GM19239 (cell line): ENCODE data around the gene KCNIP1.

Experiments
- DNase-seq: peaks from one replicate; pipeline ENCODE4 v3.0.0; 2011; ENCODE audit warnings: low spot score; ENCODE audit not compliant: insufficient read length
- FAIRE-seq: peaks from 2 replicates; lab custom pipeline; 2011; peaks lifted over from hg19 to GRCh38; lab: Jason Lieb, UNC

Gene KCNIP1

DNA sequence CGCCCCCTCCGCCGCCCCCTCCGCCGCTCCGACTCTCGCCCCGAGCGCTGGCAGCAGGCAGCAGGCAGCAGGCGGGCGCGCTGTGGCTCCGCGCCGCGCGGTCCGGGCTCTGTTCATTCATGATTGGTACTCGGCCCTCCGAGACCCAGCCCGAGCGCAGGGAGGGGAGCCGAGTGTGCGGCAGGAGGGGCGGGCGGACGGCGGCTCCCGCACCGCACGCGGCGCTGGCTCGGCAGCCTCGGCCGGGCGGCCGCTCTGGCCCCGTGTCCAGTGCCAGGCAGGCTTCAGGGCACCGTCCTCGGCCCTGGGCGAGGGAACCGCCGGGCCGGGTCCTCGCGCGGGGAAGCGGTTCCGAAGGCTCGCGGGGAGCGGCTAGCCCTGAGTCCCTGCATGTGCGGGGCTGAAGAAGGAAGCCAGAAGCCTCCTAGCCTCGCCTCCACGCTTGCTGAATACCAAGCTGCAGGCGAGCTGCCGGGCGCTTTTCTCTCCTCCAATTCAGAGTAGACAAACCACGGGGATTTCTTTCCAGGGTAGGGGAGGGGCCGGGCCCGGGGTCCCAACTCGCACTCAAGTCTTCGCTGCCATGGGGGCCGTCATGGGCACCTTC is at the start of gene KCNIP1:
TSS of gene KCNIP1 (plus strand) at position 31 of the 607 bp plus-strand sequence.
- DNase-seq (no peak), FAIRE-seq (no peak)

DNA sequence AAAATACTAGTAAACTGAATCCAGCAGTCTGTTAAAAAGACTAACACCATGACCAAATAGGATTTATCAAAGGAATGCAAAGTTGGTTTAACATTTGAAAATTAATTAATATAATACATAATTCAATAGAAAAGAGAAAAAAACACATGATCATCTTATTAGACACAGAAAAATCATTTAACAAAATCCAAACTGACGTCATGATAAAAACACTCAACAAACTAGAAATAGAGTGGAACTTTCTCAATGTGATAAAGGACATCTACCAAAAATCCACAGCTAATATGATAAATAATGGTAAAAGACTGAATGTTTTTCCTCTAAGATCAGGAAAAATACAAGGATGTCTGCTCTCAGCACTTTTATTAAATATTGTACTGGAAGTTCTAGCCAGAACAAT is 40.4 kb upstream of the KCNIP1 start:
- FAIRE-seq (no peak), DNase-seq (no peak)

DNA sequence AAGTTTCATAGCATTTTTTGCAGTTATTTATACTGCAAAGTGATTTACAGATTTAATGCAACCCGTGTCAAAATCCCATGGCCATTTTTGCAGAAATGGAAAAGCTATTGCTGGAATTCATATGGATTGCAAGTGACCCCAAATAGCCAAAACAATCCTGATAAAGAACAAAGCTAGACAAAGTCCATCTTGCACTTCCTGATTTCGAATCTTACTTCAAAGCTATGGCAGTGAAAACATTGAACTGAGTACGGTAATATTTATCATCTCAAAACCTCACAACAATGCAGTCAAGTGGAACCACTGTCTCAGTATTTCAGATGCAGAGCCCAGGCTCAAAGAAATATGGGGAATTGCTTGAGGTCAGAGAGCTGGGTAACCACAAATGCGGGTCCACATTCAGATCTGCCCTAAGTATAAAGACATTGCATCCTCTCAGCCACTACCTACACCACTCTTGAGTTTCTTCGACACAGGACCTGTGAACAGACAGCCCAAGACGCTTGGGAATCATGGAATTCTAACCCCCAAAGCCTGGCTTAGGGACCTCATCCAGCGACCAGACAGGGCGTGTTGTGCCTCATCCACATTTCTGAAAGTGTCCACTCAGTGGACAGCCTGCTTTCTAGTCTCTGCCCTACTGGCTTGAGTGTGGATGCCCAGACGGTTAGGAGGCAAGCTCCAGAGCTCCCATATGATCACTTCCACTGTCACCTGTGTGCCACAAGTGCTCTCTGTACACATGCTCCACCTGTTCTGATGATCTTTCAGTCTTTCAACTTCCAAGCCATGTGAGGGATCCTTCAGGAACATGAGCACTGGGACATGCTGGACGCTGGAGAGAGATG is 39.3 kb upstream of the KCNIP1 start:
- DNase-seq (no peak), FAIRE-seq (no peak)

DNA sequence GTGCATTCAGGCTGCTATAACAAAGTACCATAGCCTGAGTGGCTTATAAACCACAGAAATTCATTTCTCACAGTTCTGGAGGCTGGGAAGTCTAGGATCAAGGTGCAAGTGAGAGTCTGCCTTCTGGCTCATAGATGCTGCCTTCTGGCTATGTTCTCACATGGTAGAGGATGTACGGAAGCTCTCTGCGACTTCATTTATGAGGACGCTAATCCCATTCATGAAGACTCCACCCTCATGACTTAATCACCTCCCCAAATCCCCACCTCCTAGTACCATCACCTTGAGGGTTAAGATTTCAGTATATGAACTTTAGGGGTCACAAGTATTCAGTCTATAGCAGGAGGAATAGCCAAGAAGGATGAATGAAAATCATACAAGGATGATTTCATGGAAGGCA is 37.3 kb upstream of the KCNIP1 start:
- DNase-seq (no peak), FAIRE-seq (no peak)

DNA sequence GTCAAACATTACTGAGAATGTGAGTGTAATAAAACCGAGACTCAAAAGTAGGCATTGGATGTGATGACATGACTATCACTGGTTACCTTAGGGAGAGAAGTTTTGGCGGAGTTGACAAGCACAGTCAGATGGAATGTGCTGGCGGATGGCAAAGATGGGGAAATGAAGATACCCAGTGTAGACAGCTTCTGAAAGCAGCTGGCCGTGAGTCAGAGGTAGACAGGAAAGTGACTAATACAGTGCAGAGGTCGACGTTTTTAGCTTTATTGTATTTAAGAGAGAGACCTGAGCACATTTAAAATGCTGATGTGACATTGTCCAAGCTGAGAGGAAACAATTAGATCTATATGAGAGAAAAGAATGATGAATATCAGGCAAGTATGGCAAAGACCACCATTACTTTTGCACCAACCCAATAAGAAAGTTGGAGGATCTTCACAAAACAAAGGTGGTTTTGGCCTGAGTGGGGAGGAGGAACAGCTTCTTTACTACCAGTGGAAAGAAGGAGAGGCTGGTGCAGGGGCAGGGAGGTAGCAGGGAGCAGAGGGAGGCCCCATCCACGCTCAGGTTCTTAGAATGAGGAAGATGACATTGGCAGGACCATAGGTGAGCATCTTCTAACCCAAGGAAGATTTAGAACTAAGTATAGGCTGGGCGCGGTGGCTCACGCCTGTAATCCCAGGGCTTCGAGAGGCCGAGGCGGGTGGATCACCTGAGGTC is 36.7 kb upstream of the KCNIP1 start:
- DNase-seq (no peak), FAIRE-seq (no peak)

DNA sequence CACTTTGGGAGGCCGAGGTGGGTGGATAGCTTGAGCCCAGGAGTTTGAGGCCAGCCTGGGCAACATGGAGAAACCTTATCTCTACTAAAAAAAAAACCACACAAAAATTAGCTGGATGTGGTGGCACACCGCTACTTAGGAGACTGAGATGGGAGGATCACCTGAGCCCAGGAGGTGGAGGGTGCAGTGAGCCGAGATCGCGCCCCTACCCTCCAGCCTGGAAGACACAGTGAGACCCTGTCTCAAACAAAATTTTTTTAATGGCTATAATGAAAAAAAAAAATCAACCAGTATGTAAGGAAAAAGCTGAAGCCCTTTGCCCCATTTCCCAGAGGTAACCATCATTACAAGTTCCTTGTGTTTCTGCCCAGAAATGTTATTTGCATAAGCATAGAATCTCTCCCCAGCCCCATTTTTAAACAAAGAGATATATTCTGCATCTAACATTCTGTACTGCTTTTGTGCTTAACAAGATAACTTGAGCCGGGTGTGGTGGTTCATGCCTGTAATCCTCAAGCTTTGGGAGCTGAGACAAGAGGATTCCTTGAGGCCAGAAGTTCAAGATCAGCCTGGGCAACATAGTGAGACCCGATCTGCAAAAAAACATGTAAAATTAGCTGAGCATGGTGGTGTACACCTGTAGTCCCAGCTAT is 35.1 kb upstream of the KCNIP1 start:
- no peak for DNase-seq
- FAIRE-seq, result no peak

DNA sequence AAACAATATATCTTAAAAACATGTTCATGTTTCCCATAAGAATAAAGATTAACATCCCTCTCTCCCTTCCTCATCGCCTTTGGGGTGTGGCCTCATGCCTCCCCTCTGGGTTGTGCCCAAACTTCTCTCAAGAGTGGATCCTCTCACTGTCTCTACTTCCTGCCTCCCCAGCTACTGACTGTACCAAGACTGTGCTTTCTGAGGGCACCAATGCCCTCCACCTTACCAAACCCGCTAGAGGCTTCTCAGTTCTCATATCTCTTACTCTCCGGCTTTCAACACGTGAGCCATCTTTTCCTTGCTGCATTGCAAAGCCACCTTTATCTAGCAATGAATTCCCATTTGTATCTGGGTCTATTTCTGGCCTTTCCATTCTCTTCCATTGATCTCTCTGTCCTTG is 34.4 kb upstream of the KCNIP1 start:
- DNase-seq, result no peak
- FAIRE-seq, result no peak

DNA sequence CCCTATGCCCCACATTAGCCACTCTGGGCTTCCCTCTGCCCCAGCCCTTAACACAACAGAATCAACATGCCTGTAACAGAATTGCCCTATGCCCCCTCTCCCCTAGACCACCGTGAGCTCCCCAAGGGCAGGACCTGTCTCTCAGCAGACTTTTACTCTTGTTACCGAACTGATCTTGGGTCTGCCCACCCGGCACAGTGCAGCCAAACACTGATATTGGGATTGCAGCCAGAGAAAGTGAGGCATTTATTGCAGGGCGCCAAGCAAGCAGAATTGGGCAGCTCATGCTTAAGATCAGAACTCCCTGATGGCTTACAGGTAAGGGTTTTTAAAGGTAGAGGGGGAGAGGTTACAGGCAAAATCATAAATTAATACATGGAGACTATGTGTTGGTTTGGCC is 33.5 kb upstream of the KCNIP1 start:
- FAIRE-seq (no peak), DNase-seq (no peak)

DNA sequence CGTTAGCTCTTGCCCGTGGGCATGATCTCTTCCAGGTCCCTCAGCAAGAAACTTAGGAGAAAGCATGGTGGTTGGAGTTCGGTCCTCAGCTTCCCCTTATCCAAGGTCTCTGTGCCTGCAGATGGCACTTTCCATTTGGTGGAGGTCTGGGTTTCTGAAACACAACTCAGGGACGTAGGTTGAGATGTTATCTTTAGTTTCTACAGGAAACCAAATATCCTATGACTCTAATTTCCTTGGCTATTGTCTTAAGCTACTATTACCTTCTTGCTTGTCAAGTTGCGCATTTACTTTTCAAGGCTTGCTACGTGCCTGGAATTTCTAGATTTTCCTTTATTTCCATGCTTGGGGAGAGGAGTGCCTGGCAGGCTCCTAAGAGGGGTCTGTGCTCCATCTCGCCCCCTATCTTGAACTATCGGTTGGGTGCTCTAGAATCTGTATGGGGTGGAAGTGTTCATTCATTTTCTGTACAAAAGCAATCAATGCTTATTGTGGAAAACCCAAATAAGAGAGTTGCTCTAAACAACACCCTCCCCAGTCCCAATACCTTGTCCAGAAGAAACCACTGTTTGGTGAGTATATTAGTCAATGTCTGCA is 32.9 kb upstream of the KCNIP1 start:
- FAIRE-seq, result no peak

DNA sequence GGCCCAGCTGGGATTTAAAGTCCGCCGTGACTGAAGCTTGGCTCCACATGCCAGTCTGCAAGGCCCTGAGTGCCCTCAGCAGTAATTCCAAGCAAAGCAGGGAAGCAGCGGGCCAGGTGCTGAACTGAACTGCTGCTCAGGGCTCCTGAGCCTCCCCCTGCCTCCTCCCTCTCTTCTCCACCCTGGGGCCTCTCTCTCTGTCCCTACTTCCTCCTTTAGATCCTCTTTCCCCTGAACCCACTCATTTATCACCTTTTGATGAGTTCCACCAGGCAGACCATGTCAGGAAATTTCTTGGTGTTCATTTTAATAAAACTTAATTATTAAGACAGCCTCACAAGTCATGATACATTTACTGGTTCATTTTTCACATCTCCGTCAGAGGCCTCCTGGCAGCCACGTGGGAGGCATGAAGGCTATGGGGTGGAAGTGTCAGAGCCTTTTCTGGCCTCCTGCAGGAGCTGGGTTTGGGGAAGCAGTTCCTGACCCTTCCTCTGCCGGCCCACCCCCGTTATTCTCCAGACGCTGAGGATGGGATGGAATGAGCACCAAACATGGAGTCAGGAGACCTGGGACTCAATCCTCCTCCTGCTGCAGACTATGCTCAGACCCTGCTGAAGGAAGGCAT is 32.2 kb upstream of the KCNIP1 start:
- FAIRE-seq (no peak), DNase-seq (no peak)

More for the DNA sequence above, 32.9 kb upstream of the KCNIP1 start:
- no peak for DNase-seq

DNA sequence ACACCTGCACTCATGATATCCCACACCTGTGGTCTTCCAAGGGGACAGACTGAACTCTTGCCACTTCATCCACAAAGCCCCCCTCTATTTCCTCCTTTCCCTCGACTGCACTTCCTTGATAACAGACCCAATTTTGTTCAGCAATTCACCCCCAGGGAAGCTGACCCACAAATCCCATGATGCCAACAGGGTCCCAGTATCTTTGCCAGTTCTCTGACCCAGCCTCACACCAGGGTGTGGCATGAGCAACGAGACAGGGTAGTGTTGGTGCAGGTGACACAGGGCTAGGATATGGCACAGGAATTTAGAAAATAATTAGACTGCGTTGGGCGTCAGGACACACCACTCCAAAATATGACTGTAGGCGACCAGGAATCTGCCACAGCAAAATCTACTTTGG is 30.2 kb upstream of the KCNIP1 start:
- DNase-seq (no peak), FAIRE-seq (no peak)

DNA sequence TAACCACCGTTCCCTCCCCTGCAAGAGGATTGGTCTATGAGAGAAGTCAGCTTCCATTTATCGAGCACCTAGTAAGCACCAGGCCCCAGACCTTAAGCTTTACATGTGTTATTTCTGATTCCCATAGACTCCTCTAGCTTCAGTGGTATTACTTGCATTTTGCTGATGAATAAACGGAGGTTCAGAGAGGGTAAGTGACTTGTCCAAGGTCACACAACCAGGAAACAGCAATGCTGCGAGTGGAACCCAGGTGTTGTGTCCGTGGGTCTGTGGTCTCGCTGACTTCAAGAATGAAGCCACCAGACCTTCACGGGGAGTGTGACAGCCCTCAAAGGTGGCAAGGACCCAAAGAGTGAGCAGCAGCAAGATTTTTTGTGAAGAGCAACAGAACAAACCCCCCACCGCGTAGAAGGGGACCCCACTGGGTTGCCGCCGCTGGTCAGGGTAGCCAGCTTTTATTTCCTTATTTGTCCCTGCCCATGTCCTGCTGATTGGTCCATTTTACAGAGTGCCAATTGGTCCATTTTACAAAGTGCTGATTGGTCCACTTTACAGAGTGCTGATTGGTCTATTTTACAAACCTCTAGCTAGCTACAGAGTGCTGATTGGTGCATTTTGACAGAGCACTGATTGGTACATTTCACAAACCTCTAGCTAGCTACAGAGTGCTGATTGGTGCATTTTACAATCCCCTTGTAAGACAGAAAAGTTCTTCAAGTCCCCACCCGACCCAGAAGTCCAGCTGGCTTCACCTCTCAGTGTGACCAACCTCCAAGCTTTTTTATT is 29.1 kb upstream of the KCNIP1 start:
- FAIRE-seq (no peak), DNase-seq (no peak)

DNA sequence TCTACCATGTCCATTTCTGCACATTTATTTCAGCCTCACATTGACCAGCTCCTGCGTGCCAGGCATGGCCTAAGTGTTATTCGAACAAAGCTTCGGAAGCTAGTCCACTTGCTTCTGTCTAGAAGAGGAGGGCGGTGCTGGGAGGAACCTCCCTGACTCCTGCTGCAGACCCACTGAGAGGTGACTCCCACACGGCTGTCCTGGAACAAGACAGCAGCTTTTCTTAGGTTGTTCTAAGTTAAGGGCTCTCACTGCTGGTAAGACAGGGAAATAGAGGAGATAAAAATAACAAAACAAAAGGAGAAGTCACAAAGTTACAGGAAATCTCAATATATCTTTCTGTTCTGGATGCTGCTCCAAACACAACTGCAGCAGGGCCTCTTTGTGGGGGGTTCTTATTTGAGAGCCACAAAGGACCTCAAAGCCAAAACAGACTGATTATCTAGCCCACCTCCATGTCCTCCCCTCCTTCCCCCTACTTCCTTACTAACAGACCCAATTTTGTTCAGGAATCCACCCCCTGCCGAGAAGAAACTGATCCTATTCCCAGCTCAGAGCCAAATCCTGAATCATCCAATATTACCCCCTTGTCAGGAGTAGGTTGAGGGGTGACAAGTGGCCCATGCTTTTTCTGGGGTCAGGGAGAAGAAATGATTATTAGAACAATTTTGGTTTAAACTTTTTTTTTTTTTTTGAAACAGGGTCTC is 28.4 kb upstream of the KCNIP1 start:
- no peak for DNase-seq
- no peak for FAIRE-seq

DNA sequence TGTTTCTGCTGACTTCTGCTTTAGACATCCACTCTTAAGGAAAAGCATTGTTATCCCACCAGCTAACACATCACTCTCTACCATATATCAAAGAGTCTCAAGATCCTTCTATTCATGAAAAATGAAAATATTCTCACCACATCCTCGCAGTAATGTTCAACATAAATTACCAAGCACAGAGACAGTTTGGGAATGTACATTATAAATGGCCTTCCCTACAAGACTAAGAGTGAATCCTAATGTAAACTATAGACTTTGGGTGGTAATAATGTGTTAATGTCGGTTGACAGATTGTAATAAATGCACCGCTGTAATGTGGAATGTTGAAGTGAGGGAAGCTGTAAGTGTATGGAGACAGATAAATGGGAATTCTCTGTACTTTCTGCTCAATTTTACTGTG is 27.1 kb upstream of the KCNIP1 start:
- DNase-seq (no peak), FAIRE-seq (no peak)

DNA sequence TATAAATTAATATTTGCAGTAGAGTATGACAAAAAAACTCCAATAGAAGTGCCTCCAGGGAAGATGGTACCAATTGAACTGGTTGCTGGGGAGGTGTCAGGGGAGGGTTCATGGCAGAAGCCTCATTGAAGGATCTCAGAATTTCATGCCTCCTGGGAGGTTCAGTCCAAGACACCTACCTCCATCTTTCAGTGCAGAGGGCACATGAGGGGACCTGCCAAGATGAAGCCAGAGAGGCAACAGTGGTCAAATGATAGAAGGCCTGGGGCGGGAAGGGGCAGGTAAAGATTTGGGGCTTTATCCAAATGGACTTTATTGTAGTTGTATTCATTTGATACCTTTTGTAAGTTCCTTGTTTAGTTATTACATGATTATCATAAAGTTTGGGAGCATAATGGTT is 25.9 kb upstream of the KCNIP1 start:
- FAIRE-seq, result no peak
- DNase-seq, result no peak

DNA sequence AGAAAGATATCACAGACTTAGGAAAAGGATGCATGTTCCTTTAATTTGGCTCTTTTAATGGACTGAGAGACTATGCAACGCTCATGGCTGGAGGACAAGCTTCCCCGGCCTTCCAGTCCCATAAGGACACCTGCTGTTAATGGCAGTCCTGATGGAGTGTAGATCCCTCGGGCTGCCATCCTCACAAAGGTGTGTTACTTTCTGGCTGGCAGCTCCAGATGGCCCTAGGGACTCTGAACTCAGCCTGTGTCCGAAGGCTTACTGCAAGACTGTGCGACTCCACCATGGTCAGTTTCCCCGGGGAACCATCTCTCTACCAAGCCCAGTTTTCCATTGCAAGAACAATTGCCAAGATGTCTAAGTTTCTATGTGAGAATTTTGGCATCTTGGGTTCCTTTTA is 25.5 kb upstream of the KCNIP1 start:
- FAIRE-seq (no peak), DNase-seq (no peak)

DNA sequence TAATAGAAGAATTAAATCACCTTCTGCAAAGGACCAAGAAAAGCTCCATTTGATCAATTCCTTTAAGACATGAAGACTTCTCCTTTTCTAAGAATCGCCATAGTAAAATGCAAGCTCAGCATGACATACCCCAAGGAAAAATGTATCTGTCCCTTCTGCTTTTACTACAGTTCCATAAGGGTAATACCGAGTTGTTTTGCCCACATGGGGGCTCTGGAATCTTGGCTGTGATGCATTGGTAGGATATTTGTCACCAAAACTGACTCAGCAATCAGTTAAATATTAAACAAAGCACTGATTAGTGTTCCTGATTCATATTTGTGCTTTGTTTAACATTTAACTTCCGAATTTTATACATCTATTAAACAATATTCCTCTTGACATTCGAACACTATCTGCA is 24.3 kb upstream of the KCNIP1 start:
- DNase-seq (no peak), FAIRE-seq (no peak)

DNA sequence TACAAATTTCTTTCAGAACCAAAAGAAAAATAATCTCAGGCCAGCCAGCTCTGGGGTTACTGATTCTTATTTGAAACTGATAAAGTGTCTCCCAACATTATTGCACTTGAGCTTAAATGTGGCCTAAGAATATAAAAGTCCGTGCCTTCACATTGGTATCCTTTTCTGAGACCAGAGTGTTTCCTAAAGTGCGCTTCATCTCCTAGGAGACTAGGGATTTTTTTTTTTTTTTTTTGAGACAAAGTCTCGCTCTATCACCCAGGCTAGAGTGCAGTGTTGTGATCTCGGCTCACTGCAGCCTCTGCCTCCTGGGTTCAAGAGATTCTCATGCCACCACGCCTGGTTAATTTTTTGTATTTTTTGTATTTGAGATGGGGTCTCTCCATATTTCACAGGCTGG is 23.6 kb upstream of the KCNIP1 start:
- no peak for DNase-seq
- no peak for FAIRE-seq

DNA sequence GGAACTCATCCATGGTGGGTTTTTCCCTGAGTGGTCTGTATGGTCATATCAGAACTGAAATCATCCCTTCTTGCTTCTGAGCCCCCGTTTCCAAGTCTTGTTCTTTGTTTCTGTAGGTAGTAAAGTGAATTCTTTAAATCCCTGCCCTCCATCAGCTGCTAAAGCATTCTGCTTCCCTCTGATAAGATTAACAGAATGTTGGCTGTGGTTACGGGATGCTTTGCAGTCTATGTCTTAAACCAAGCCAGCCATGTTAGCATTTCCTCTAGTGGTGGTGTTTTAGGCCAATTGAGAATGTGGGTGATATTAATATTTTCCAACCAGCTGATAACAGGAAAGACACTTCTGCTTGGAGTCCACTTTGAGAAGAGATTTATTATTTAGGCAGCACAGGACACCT is 22.0 kb upstream of the KCNIP1 start:
- no peak for FAIRE-seq
- DNase-seq, result no peak
